K562 (cell line): ENCODE results near the gene ALDH1A2. TPM values are rescaled to one million over a fixed set of nuclear protein-coding genes. Genes with fewer than 3 reads are reported as not detected.

Experiments
- ATAC-seq: fragments of 200-7000 bp; cut with Tn5 transposase; 3 replicates; pipeline ENCODE4 v1.9.1; 2020; ENCODE audit warnings: moderate library complexity
- BruUV-seq: library from RNA; stranded (reverse); fragments of 400-500 nt; replicated peaks from 2 replicates; lab custom pipeline; 2021; lab: Mats Ljungman, UMichigan
- CTCF ChIA-PET: fragments of 300-600 bp; formaldehyde crosslinking; extraction: SDS; loops from one replicate; lab custom pipeline; 2021; ENCODE audit warnings: low intra/inter-chr PET ratio; lab: Yijun Ruan, JAX
- POLR2A ChIA-PET: fragments of 300-600, 350-650 bp; sonication (Branson Sonifier 250); formaldehyde crosslinking; extraction: SDS; loops from one replicate; lab custom pipeline; 2021; ENCODE audit warnings: antibody characterized with exemption, inconsistent platforms; lab: Yijun Ruan, JAX
- DNase-seq, 4 experiments: peaks; one replicate each; pipeline versions ENCODE4 v3.0.0 to v3.0.0-alpha.2; 2011 to 2018; ENCODE audit warnings: low spot score in 3 of 4, mixed read lengths in 3 of 4; ENCODE audit errors: extremely low read depth in 1 of 4
- FAIRE-seq: peaks from 2 replicates; lab custom pipeline; 2011; peaks lifted over from hg19 to GRCh38; lab: Jason Lieb, UNC
- H2AFZ ChIP-seq: 2 replicates; pipeline ENCODE4 v1.6.0; 2011; ENCODE audit warnings: low read depth, low read length, control low read depth, inconsistent platforms
- H3K27ac ChIP-seq: fragments of 200-600 bp; 3 replicates; pipeline ENCODE4 v1.8.0; 2011; ENCODE audit warnings: low read depth, mild to moderate bottlenecking, control low read depth, inconsistent platforms, low read length, moderate library complexity, mixed read lengths; ENCODE audit errors: extremely low read depth
- H3K27me3 ChIP-seq, 2 experiments: fragments of 300-600 bp in 1 of 2; 2 replicates in 1 of 2; 3 replicates in 1 of 2; pipeline versions ENCODE4 v1.6.0 to v1.8.0; 2011; ENCODE audit warnings: inconsistent platforms in 2 of 2, low read length in 2 of 2, mild to moderate bottlenecking in 1 of 2, mixed read lengths in 1 of 2, moderate library complexity in 1 of 2; ENCODE audit not compliant: control insufficient read depth in 2 of 2, insufficient read depth in 2 of 2
- H3K36me3 ChIP-seq: fragments of 300-600 bp; 3 replicates; pipeline ENCODE4 v1.8.0; 2011; ENCODE audit warnings: mild to moderate bottlenecking, low read length, inconsistent platforms; ENCODE audit not compliant: control insufficient read depth, insufficient read depth
- H3K4me1 ChIP-seq, 2 experiments: fragments of 200-600 bp in 1 of 2; replicated peaks in 1 of 2; 2 replicates in 1 of 2; 3 replicates in 1 of 2; pipeline versions ENCODE4 v1.5.1 to v1.8.0; 2011; ENCODE audit warnings: inconsistent platforms in 2 of 2, low read length in 2 of 2, mild to moderate bottlenecking in 1 of 2, mixed read lengths in 1 of 2, moderate library complexity in 1 of 2; ENCODE audit not compliant: control insufficient read depth in 2 of 2, insufficient read depth in 2 of 2
- H3K4me2 ChIP-seq: 2 replicates; pipeline ENCODE4 v1.6.1; 2011; ENCODE audit warnings: low read length, control low read depth, inconsistent platforms, mixed read lengths; ENCODE audit not compliant: insufficient read depth
- H3K4me3 ChIP-seq: fragments of 200-600 bp; sonication (generic), shearing (Covaris generic); 2 replicates; pipeline ENCODE4 v1.5.1; 2016; ENCODE audit warnings: control low read depth, inconsistent platforms
- H3K79me2 ChIP-seq: fragments of 200-600 bp; 3 replicates; pipeline ENCODE4 v1.8.0; 2011; ENCODE audit warnings: low read length, inconsistent platforms; ENCODE audit not compliant: control insufficient read depth, insufficient read depth
- H3K9ac ChIP-seq, 2 experiments: 2 replicates each; pipeline versions ENCODE4 v1.6.0 to v1.6.1; 2011; ENCODE audit warnings: low read depth in 2 of 2, low read length in 2 of 2, control low read depth in 1 of 2, inconsistent platforms in 1 of 2, mild to moderate bottlenecking in 1 of 2, mixed read lengths in 1 of 2; ENCODE audit not compliant: insufficient read depth in 1 of 2
- H3K9me1 ChIP-seq: one replicate; pipeline ENCODE4 v1.6.0; 2011; ENCODE audit warnings: inconsistent platforms, mild to moderate bottlenecking, low read length, moderate library complexity; ENCODE audit not compliant: control insufficient read depth, insufficient read depth
- H3K9me3 ChIP-seq: replicated peaks from 2 replicates; pipeline ENCODE4 v1.5.1; 2011; ENCODE audit warnings: low read depth, low read length, inconsistent platforms; ENCODE audit not compliant: control insufficient read depth, insufficient read depth
- H4K20me1 ChIP-seq: replicated peaks from 2 replicates; pipeline ENCODE4 v1.6.1; 2011; ENCODE audit warnings: low read length, inconsistent platforms, mixed read lengths; ENCODE audit not compliant: control insufficient read depth, insufficient read depth
- MCM3 ChIP-seq: fragments of 450-650 bp; IDR thresholded peaks from 2 replicates; pipeline ENCODE4 v1.6.1; 2016
- SMAD1 ChIP-seq: fragments of 150-350 bp; IDR thresholded peaks from 2 replicates; pipeline ENCODE4 v1.6.1; 2014; ENCODE audit warnings: low read length, low read depth; ENCODE audit not compliant: partially characterized antibody
- XRCC4 ChIP-seq: IDR thresholded peaks from one replicate; pipeline ENCODE4 v1.6.1; 2011; ENCODE audit not compliant: insufficient read depth, insufficient read length; ENCODE audit errors: extremely low read depth
- ZNF644 ChIP-seq: fragments of 200-800 bp; sonication (Bioruptor generic); IDR thresholded peaks from 2 replicates; pipeline ENCODE4 v1.6.1; 2016; ENCODE audit warnings: low read depth, missing genetic modification characterization, missing compliant biosample characterization
- WGBS: fragments of 100-300 bp; shearing (Covaris generic); methylation state at CpG from one replicate; pipeline ENCODE4 v1.1.6; 2016; ENCODE audit warnings: low coverage, mixed read lengths; ENCODE audit not compliant: insufficient coverage; ENCODE audit errors: missing lambda C conversion rate; 5-methylcytosine and 5-hydroxymethylcytosine counted together
- in situ Hi-C: fragments of 300-500 bp; cut with MboI; formaldehyde crosslinking; loops from 4 replicates; pipeline ENCODE4 v1.15.0; 2018; ENCODE audit warnings: inconsistent platforms, mixed read lengths
- intact Hi-C: fragments of 100-400 bp; cut with micrococcal nuclease; formaldehyde crosslinking; loops from 2 replicates; pipeline ENCODE4 v1.14.2; 2022
- polyA plus RNA-seq, 8 experiments: library from polyadenylated mRNA; depleted of rRNA in 4 of 8; stranded (reverse) in 5 of 8; unstranded in 3 of 8; fragments of >200 nt; fragmentation: Nextera tagmentation in 2 of 8; fragmentation: Illumina TruSeq in 1 of 8; extraction: Ambion mirVana in 2 of 8; extraction: Trizol in 1 of 8; gene quantifications; 2 replicates each; pipeline versions ENCODE4 v1.2.1 to v1.2.3, GENCODE V29; 2011 to 2014; ENCODE audit warnings: inconsistent platforms in 1 of 8, missing spikeins in 1 of 8
- total RNA-seq, 7 experiments: library from RNA; depleted of rRNA in 6 of 7; stranded (reverse); fragments of >200 nt in 6 of 7; fragmentation: Illumina TruSeq in 2 of 7; extraction: Trizol in 2 of 7; gene quantifications; 2 replicates each; pipeline versions ENCODE4 v1.2.1 to v1.2.3, GENCODE V29; 2011 to 2021; ENCODE audit warnings: low replicate concordance in 1 of 7
- TF ChIP-seq, protein P1 (sequence below): sonication (generic); formaldehyde crosslinking; IDR thresholded peaks from 2 replicates; pipeline ENCODE4 v1.8.0; 2023; ENCODE audit warnings: mild to moderate bottlenecking, missing genetic modification reagents
- TF ChIP-seq, protein P2 (sequence below): IDR thresholded peaks from 2 replicates; pipeline ENCODE4 v1.6.1; 2016; ENCODE audit warnings: missing genetic modification characterization, missing compliant biosample characterization
- TF ChIP-seq, protein P3 (sequence below): sonication (generic); formaldehyde crosslinking; IDR thresholded peaks from 2 replicates; pipeline ENCODE4 v1.8.0; 2023; ENCODE audit warnings: mild to moderate bottlenecking, missing genetic modification reagents

ALDH1A2 gene
- total and polyA plus RNA-seq, 9 of the 15 experiments (the other 6 are each of a cell fraction or from before 2014, with no cell fraction given) = 115 to 393 (median 333) TPM

DNA sequence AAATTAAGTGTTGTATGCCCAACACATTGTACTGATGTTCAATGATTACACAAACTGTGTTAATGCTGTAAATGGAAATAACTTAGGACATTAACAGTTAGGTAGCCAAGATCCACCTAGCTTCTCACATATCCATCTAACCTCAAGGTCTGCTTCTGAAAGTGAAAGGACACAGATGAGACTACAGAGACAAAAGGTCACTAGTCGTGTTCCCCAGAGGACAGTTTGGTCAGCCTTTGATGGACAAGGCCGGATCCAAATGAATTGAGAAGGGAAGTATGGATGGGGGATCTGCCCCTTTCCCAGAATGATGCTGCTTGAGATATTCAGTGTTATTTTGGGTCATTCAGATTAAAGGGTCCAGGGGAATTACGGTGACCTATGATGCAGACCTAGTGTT is 17.2 kb downstream of the ALDH1A2 start (continued):
- TF ChIP-seq, protein P1, sequence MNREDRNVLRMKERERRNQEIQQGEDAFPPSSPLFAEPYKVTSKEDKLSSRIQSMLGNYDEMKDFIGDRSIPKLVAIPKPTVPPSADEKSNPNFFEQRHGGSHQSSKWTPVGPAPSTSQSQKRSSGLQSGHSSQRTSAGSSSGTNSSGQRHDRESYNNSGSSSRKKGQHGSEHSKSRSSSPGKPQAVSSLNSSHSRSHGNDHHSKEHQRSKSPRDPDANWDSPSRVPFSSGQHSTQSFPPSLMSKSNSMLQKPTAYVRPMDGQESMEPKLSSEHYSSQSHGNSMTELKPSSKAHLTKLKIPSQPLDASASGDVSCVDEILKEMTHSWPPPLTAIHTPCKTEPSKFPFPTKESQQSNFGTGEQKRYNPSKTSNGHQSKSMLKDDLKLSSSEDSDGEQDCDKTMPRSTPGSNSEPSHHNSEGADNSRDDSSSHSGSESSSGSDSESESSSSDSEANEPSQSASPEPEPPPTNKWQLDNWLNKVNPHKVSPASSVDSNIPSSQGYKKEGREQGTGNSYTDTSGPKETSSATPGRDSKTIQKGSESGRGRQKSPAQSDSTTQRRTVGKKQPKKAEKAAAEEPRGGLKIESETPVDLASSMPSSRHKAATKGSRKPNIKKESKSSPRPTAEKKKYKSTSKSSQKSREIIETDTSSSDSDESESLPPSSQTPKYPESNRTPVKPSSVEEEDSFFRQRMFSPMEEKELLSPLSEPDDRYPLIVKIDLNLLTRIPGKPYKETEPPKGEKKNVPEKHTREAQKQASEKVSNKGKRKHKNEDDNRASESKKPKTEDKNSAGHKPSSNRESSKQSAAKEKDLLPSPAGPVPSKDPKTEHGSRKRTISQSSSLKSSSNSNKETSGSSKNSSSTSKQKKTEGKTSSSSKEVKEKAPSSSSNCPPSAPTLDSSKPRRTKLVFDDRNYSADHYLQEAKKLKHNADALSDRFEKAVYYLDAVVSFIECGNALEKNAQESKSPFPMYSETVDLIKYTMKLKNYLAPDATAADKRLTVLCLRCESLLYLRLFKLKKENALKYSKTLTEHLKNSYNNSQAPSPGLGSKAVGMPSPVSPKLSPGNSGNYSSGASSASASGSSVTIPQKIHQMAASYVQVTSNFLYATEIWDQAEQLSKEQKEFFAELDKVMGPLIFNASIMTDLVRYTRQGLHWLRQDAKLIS (CRISPR knock-in tag) = no peak

DNA sequence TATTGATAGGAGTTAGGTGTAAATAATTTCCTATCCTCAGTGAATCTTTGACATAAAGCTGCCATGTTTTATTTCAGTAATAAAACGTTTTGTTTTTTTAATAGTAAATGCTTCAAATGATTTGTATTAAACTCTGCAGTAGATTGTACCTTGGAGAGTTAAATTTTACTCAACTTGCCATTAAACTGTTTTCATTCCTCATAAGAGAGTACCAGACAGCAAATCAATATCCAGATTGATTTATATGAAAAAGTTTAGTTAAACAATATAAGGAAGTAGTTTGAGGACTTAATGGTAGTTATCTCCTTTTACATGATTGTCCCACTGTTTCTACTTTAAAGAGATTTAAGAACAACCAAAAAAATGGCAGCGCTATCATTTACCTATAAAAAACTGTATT is 18.4 kb downstream of the ALDH1A2 start:
- Histone ChIP-seq H3K9me3 (no peaks in the 10 kb centered on the region), H2AFZ (no peak overlapping the region), H3K4me1 (peaks cover 0 to 26% of the 10 kb centered on the region in 2 experiments; a peak in 2 of 5 replicates), H3K27me3 (no peaks in the 10 kb centered on the region), H3K4me2 (no peak overlapping the region), H3K9me1 (no peaks in the 10 kb centered on the region), H3K9ac (no peak overlapping the region), H3K27ac (no peak overlapping the region; the same call in 2 of the 3 replicates), H3K36me3 (peaks cover 48% of the 10 kb centered on the region; the same call in 2 of the 3 replicates), H4K20me1 (no peaks in the 10 kb centered on the region), H3K4me3 (no peak overlapping the region), H3K79me2 (peaks cover 99% of the 10 kb centered on the region)
- WGBS = 45% methylated on average over 2 of the region's 2 CpGs
- ATAC-seq (no peak), DNase-seq (no peak), FAIRE-seq (no peak)
- ChIA-PET CTCF (no interaction called here), POLR2A (interaction anchor here (1.2 kb wide), 1 partner anchor 115 kb away, joined by 3 read pairs; no protein-coding TSS in a partner anchor)
- TF ChIP-seq, protein P2, sequence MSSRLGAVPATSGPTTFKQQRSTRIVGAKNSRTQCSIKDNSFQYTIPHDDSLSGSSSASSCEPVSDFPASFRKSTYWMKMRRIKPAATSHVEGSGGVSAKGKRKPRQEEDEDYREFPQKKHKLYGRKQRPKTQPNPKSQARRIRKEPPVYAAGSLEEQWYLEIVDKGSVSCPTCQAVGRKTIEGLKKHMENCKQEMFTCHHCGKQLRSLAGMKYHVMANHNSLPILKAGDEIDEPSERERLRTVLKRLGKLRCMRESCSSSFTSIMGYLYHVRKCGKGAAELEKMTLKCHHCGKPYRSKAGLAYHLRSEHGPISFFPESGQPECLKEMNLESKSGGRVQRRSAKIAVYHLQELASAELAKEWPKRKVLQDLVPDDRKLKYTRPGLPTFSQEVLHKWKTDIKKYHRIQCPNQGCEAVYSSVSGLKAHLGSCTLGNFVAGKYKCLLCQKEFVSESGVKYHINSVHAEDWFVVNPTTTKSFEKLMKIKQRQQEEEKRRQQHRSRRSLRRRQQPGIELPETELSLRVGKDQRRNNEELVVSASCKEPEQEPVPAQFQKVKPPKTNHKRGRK (tag) = no peak
- TF ChIP-seq ZNF644 (tag) (no peak), MCM3 (no peak), SMAD1 (no peak), XRCC4 (no peak)
- TF ChIP-seq, protein P3, sequence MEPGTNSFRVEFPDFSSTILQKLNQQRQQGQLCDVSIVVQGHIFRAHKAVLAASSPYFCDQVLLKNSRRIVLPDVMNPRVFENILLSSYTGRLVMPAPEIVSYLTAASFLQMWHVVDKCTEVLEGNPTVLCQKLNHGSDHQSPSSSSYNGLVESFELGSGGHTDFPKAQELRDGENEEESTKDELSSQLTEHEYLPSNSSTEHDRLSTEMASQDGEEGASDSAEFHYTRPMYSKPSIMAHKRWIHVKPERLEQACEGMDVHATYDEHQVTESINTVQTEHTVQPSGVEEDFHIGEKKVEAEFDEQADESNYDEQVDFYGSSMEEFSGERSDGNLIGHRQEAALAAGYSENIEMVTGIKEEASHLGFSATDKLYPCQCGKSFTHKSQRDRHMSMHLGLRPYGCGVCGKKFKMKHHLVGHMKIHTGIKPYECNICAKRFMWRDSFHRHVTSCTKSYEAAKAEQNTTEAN (CRISPR knock-in tag) = no peak
- no TSS peak for BruUV-seq
- intact Hi-C loops = no loop called here
- in situ Hi-C loops = no loop called here
